Measurements from ENCODE around the gene SNX22.

The SNX22 gene

DNA sequence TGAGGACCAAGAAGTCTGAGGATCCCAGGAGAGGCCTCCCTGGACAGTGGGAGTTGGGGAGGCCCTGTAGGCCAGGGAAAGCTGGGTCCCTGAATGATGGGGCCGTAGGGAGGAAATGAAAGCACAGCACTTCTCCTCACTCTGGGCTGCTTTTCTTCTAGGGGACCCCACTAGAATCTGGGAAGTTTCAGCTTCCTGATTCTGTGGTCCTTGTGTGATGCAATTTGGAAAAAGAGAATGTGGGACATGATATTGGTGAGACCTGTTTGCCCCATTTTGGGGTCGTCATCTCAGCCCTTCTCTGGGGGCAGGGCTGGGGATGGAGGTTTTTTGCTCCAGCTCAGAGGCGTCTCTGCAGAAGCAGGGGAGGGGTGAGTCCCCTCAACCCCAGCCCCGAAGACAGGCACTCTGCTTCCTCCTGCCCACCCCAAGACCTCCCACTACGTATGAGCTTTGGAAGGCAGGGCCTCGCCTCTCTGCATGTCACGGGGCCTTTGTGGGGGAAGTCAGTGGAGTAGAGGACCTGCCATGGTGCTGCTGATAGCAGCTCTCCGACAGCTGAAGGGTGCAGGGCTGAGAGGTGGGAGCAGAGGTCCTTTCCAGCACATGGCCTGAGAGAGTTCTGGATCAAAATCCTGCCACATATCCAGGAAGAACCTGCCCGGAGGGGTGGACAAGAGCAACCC lies 1.5 kb upstream of the SNX22 start (continued):
- TF ChIP-seq BCL6B (tag by site-specific recombination; IDR thresholded peaks at IDR 0.05) (no peak), ZNF239 (tag by site-specific recombination; IDR thresholded peaks at IDR 0.05) (no peak), ZNF391 (tag by site-specific recombination; IDR thresholded peaks at IDR 0.05; ENCODE audit: borderline replicate concordance, low read depth) (no peak), ZNF510 (tag by site-specific recombination; IDR thresholded peaks at IDR 0.05; ENCODE audit: insufficient replicate concordance) (no peak)
- TF ChIP-seq, protein P1, sequence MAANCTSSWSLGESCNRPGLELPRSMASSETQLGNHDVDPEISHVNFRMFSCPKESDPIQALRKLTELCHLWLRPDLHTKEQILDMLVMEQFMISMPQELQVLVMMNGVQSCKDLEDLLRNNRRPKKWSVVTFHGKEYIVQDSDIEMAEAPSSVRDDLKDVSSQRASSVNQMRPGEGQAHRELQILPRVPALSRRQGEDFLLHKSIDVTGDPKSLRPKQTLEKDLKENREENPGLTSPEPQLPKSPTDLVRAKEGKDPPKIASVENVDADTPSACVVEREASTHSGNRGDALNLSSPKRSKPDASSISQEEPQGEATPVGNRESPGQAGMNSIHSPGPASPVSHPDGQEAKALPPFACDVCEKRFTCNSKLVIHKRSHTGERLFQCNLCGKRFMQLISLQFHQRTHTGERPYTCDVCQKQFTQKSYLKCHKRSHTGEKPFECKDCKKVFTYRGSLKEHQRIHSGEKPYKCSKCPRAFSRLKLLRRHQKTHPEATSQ (tag by site-specific recombination; IDR thresholded peaks at IDR 0.05), result no peak

GRCh38 chr15:64152507-64153387 lies 1.2 kb downstream of the SNX22 start:
- Histone ChIP-seq H3K36me3 (ENCODE audit: control insufficient read depth in 2 of 2, insufficient read depth in 1 of 2, low read length in 2 of 2) (peaks cover 0 to 36% of the 10 kb centered on the region in 2 experiments; a peak in 1 of 3 replicates), H3K4me1 (ENCODE audit: control insufficient read depth, insufficient read depth, low read length) (peaks cover 2% of the 10 kb centered on the region; the same call in 1 of the 2 replicates), H3K4me3 (ENCODE audit: low read depth, low read length) (peak overlapping the region; percentile 63), H3K9me3 (ENCODE audit: control insufficient read depth, insufficient read depth, low read depth, low read length) (no peaks in the 10 kb centered on the region), H3K27ac (ENCODE audit: extremely low read depth, low read depth, low read length) (peak overlapping the region; percentile 68; the same call in 1 of the 2 replicates)
- CTCF ChIA-PET, result interaction anchor here (0.6 to 2.2 kb wide), 13 partner anchors 8 to 1825 kb away, joined by 3 to 16 read pairs (median 4); partner anchors contain the start of gene PPIB
- POLR2A ChIA-PET, result interaction anchor here (1.0 to 1.9 kb wide), 3 partner anchors 10 to 235 kb away, joined by 4 to 12 read pairs (median 8); partner anchors contain the start of genes CIAO2A, PPIB and TRIP4
- TF ChIP-seq ZNF792 (tag by site-specific recombination; IDR thresholded peaks at IDR 0.05), result no peak
- 0 out of 2 replicates have a peak, but pooled peaks have one; percentile 44 for TF ChIP-seq PATZ1 (tag by site-specific recombination; IDR thresholded peaks at IDR 0.05)
- TF ChIP-seq ZBTB8A (tag by site-specific recombination; IDR thresholded peaks at IDR 0.05), result peak; percentile 46; the same call in 1 of the 2 replicates
- TF ChIP-seq, protein P2, sequence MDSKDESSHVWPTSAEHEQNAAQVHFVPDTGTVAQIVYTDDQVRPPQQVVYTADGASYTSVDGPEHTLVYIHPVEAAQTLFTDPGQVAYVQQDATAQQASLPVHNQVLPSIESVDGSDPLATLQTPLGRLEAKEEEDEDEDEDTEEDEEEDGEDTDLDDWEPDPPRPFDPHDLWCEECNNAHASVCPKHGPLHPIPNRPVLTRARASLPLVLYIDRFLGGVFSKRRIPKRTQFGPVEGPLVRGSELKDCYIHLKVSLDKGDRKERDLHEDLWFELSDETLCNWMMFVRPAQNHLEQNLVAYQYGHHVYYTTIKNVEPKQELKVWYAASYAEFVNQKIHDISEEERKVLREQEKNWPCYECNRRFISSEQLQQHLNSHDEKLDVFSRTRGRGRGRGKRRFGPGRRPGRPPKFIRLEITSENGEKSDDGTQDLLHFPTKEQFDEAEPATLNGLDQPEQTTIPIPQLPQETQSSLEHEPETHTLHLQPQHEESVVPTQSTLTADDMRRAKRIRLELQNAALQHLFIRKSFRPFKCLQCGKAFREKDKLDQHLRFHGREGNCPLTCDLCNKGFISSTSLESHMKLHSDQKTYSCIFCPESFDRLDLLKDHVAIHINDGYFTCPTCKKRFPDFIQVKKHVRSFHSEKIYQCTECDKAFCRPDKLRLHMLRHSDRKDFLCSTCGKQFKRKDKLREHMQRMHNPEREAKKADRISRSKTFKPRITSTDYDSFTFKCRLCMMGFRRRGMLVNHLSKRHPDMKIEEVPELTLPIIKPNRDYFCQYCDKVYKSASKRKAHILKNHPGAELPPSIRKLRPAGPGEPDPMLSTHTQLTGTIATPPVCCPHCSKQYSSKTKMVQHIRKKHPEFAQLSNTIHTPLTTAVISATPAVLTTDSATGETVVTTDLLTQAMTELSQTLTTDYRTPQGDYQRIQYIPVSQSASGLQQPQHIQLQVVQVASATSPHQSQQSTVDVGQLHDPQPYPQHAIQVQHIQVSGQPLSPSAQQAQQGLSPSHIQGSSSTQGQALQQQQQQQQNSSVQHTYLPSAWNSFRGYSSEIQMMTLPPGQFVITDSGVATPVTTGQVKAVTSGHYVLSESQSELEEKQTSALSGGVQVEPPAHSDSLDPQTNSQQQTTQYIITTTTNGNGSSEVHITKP (tag by site-specific recombination; IDR thresholded peaks at IDR 0.05), result 0 out of 2 replicates have a peak, but pooled peaks have one; percentile 18
- TF ChIP-seq ZNF449 (tag by site-specific recombination; IDR thresholded peaks at IDR 0.05), result peak; percentile 55
- no peak for TF ChIP-seq ZNF658 (tag by site-specific recombination; IDR thresholded peaks at IDR 0.05)
- 0 out of 2 replicates have a peak, but pooled peaks have one; percentile 10 for TF ChIP-seq ZNF501 (tag by site-specific recombination; IDR thresholded peaks at IDR 0.05)
- peak; percentile 42 for TF ChIP-seq ZNF341 (tag by site-specific recombination; IDR thresholded peaks at IDR 0.05; ENCODE audit: low read depth)
